A549 treated with AZD9567 at 1 μM for 4 hours (cell line): ENCODE data around the gene SEC62. TPM values are rescaled to one million over a fixed set of nuclear protein-coding genes. Genes with fewer than 3 reads are reported as not detected.

ENCODE experiments used
- total RNA-seq: library from RNA; stranded (reverse); fragments of 200-300 nt; extraction: Qiagen RNA extraction; gene quantifications from 5 replicates; pipeline ENCODE4 v1.2.3, GENCODE V29; 2022; ENCODE audit not compliant: insufficient read depth

SEC62 gene, protein sequence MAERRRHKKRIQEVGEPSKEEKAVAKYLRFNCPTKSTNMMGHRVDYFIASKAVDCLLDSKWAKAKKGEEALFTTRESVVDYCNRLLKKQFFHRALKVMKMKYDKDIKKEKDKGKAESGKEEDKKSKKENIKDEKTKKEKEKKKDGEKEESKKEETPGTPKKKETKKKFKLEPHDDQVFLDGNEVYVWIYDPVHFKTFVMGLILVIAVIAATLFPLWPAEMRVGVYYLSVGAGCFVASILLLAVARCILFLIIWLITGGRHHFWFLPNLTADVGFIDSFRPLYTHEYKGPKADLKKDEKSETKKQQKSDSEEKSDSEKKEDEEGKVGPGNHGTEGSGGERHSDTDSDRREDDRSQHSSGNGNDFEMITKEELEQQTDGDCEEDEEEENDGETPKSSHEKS
- total RNA-seq, result 72.5 to 112 TPM (median 85.1 TPM) in 5 replicates

DNA sequence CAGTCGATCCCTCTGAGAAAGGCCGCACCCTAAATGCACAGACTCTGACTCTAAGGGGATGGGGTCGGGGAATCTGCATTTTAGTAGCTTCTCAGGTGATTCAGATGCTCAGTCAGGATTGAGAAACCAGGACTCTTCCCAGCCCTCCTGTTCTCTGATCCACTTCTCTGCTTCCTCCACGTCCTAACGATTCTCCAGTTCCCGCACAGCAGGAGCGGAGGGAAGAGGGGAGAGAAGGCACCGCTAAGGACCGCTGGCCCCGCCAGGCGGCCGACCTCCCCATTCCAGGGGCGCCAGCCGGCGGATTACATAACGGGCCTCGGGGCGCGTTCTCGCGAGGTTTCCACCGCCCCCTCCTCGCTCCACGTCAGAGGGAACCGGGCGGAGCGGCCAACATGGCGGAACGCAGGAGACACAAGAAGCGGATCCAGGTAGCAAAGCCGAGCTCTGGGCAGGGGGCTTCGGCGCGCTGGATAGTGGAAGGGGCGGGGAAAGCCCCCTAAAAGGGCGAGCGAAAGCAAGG lies at the start of gene SEC62:
Gene SEC62 (plus strand): TSS at position 380 of the 523 bp plus-strand sequence. CDS start 16 bp downstream, at position 396.

DNA sequence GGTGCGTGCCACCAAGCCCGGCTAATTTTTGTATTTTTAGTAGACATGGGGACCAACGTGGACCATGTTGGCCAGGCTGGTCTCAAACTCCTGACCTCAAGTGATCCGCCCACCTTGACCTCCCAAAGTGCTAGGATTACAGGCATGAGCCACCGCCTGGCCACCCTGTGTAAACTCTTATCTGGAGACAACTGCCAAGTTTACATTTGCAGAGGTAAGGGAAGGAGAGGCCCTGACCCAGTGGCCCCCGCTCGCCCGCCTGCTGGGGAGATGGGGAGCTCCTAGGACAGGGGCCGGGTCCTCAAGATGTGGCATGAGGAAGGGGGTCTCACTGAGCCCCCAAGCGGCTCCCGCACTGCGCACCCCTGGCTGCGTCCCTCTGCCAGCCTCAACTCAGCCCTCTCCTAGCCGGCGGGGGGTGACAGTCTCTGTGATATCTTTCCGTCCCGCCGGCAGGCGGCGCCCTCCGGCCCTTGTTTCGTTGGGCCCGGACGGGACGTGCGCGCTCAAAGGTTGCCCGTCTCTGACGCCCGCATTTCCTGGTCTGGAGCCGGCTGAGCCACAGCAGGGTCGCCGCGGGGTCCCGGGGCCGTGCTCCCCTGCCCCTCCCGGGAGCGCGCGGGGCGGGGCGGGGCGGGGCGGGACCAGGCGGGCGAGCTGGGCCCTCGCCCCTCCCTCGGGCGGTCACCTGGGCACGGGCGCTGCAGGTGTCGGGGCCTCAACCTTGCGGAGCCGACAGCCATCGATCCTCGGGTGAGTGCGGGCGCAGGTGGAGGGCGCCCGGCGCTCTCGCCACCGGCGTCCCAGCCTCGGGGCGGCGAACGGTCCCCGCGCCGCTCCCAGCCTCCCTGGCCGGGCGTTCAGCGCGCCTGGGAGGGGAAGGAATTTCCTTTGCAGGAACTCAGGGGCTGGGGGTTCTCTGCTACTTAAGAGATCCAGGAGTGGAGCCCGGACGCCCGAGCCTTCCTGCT lies 71.1 kb downstream of the SEC62 start, which contains the start of gene GPR160:
Gene GPR160 (plus strand): TSS at position 533 of the 971 bp plus-strand sequence. CDS start 45,978 bp downstream, outside the sequence.

Other genes starting within 250 kb of the SEC62 start
- gene TERC, start 201.7 kb upstream of the SEC62 start, total RNA-seq, result 0.23 to 0.70 TPM in 2 of 5 replicates, not detected in the others
- gene ACTRT3, start 197.2 kb upstream of the SEC62 start, total RNA-seq, result 2.0 to 3.0 TPM (median 2.5 TPM) in 5 replicates
- 9.4 to 13.8 TPM (median 9.9 TPM) in 5 replicates for gene MYNN, start 193.4 kb upstream of the SEC62 start, total RNA-seq
- gene LRRIQ4, start 153.9 kb upstream of the SEC62 start, total RNA-seq, result not detected in 5 replicates
- gene LRRC34, start 153.9 kb upstream of the SEC62 start, total RNA-seq, result not detected in 5 replicates
- not detected in 5 replicates for gene LRRC31, start 96.9 kb upstream of the SEC62 start, total RNA-seq
- not detected in 5 replicates for gene SAMD7, start 55.2 kb upstream of the SEC62 start, total RNA-seq
- gene GPR160, start 71.2 kb downstream of the SEC62 start, total RNA-seq, result 1.3 to 2.1 TPM (median 1.9 TPM) in 5 replicates
- gene PHC3, start 214.9 kb downstream of the SEC62 start, total RNA-seq, result 11.2 to 21.0 TPM (median 15.5 TPM) in 5 replicates